Nephron progenitor cell (in vitro differentiated cells): ENCODE results near the gene TPX2.

Source experiments
- DNase-seq: peaks from one replicate; pipeline ENCODE4 v3.0.0; 2021
- H3K27ac Mint-ChIP-seq: 2 replicates; pipeline ENCODE4 v1.8.0; 2021; ENCODE audit warnings: mild to moderate bottlenecking, moderate library complexity, mixed read lengths
- H3K27me3 Mint-ChIP-seq: 2 replicates; pipeline ENCODE4 v1.8.0; 2021; ENCODE audit warnings: mild to moderate bottlenecking, low read depth, mixed read lengths; ENCODE audit not compliant: poor library complexity
- H3K36me3 Mint-ChIP-seq: 2 replicates; pipeline ENCODE4 v1.8.0; 2021; ENCODE audit warnings: low read depth, mixed read lengths
- H3K4me1 Mint-ChIP-seq: 2 replicates; pipeline ENCODE4 v1.8.0; 2021; ENCODE audit warnings: mixed read lengths
- H3K4me3 Mint-ChIP-seq: 2 replicates; pipeline ENCODE4 v1.8.0; 2021; ENCODE audit warnings: mild to moderate bottlenecking, moderate library complexity, mixed read lengths
- H3K9me3 Mint-ChIP-seq: 2 replicates; pipeline ENCODE4 v1.8.0; 2021; ENCODE audit warnings: mild to moderate bottlenecking, moderate library complexity, mixed read lengths
- TF ChIP-seq, protein P1 (sequence below): fragments of 200-600 bp; sonication (generic); IDR thresholded peaks from 2 replicates; pipeline ENCODE4 v1.5.0; 2021; ENCODE audit warnings: antibody characterized with exemption

The TPX2 gene

GRCh38 chr20:31705598-31706597, 33.2 kb upstream of the TPX2 start:
- TF ChIP-seq, protein P1, sequence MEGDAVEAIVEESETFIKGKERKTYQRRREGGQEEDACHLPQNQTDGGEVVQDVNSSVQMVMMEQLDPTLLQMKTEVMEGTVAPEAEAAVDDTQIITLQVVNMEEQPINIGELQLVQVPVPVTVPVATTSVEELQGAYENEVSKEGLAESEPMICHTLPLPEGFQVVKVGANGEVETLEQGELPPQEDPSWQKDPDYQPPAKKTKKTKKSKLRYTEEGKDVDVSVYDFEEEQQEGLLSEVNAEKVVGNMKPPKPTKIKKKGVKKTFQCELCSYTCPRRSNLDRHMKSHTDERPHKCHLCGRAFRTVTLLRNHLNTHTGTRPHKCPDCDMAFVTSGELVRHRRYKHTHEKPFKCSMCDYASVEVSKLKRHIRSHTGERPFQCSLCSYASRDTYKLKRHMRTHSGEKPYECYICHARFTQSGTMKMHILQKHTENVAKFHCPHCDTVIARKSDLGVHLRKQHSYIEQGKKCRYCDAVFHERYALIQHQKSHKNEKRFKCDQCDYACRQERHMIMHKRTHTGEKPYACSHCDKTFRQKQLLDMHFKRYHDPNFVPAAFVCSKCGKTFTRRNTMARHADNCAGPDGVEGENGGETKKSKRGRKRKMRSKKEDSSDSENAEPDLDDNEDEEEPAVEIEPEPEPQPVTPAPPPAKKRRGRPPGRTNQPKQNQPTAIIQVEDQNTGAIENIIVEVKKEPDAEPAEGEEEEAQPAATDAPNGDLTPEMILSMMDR = no peak
- no peak for DNase-seq
- H3K4me1 Mint-ChIP-seq = no peaks in the 10 kb centered on the region
- no peaks in the 10 kb centered on the region for H3K27me3 Mint-ChIP-seq
- H3K27ac Mint-ChIP-seq = no peak overlapping the region
- H3K4me3 Mint-ChIP-seq = no peak overlapping the region
- H3K9me3 Mint-ChIP-seq = no peaks in the 10 kb centered on the region
- peaks cover 38% of the 10 kb centered on the region for H3K36me3 Mint-ChIP-seq

DNA sequence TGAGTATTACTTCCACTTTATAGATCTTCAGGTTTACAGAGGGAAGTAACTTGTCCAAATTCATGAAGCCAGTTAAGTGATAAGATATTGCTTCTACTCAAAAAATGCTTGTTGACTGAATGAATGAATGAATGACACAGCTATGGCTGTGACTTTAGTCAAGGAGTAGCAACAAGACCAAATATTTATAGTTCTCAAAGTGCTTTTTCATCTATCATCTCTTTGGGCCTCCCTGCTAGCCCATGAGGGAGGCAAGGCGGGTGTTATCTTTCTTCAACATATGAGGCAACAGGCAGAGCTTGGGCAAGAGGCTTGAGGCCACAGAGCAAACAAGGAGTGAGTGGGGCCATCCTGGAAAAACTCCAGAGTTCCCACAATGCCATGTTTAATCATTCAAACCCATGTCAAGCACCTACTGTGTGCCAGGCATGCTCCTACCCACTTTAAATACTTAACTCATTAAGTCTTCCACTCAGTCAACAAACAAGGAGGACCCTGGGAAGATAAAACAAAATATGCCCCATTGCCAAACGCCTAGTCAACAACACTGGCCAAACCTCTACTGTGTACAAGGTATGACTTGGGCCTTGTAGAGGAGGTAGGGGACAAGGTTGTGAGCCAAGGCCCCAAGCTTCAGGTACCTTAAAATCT, 32.4 kb upstream of the TPX2 start:
- H3K36me3 Mint-ChIP-seq = peaks cover 32% of the 10 kb centered on the region
- no peaks in the 10 kb centered on the region for H3K27me3 Mint-ChIP-seq
- no peaks in the 10 kb centered on the region for H3K9me3 Mint-ChIP-seq
- no peak for DNase-seq
- TF ChIP-seq, protein P1 = no peak
- no peak overlapping the region for H3K27ac Mint-ChIP-seq
- H3K4me1 Mint-ChIP-seq = peaks cover under 1% of the 10 kb centered on the region
- no peak overlapping the region for H3K4me3 Mint-ChIP-seq

- H3K9me3 Mint-ChIP-seq = no peaks in the 10 kb centered on the region
- DNase-seq = no peak
- H3K27ac Mint-ChIP-seq = no peak overlapping the region
- no peaks in the 10 kb centered on the region for H3K27me3 Mint-ChIP-seq
- peaks cover 6% of the 10 kb centered on the region for H3K4me1 Mint-ChIP-seq
- H3K4me3 Mint-ChIP-seq = no peak overlapping the region
- TF ChIP-seq, protein P1 = no peak
- H3K36me3 Mint-ChIP-seq = peaks cover 27% of the 10 kb centered on the region
Observed at GRCh38 chr20:31707258-31707615, 31.9 kb upstream of the TPX2 start.

DNA sequence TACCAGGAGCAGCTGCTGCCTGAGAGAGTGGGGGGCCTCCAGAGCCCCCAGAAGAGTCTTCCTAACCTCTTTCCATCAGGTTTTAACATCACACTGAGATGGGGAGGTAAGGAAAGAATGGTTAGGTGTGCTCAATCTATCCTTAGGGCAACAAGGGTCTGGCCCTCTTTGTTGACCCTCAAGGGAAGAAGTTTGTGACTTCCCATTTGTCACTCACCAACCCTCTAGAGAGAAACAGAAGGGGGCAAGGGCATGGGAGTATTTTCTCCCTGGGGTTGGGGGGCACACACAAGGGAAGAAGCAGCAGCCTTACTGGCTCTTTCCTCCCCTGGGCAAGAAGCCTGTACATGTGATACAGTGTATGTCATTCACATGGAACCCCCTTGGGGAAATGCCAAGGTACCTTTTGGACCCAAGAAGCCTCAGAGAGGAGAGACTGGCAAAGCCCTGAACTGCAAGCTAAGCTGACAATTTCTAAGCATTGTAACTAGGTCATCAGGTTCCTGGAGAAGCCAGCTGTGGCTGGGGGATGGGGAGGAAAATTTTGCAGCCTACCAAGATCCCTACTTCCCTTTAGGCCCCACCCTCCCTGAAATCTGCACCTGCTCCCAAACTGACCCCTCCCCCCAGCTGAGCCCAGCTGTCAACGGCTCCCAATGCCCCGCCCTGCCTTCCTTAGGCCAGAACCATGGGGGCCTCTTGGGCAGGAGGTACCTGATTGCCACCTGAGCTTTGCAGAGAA, 30.9 kb upstream of the TPX2 start:
- H3K4me1 Mint-ChIP-seq = peaks cover 15% of the 10 kb centered on the region
- H3K27ac Mint-ChIP-seq = peak overlapping the region; percentile 79
- H3K36me3 Mint-ChIP-seq = peaks cover 31% of the 10 kb centered on the region
- TF ChIP-seq, protein P1 = no peak
- no peak for DNase-seq
- H3K27me3 Mint-ChIP-seq = no peaks in the 10 kb centered on the region
- H3K4me3 Mint-ChIP-seq = no peak overlapping the region
- no peaks in the 10 kb centered on the region for H3K9me3 Mint-ChIP-seq

DNA sequence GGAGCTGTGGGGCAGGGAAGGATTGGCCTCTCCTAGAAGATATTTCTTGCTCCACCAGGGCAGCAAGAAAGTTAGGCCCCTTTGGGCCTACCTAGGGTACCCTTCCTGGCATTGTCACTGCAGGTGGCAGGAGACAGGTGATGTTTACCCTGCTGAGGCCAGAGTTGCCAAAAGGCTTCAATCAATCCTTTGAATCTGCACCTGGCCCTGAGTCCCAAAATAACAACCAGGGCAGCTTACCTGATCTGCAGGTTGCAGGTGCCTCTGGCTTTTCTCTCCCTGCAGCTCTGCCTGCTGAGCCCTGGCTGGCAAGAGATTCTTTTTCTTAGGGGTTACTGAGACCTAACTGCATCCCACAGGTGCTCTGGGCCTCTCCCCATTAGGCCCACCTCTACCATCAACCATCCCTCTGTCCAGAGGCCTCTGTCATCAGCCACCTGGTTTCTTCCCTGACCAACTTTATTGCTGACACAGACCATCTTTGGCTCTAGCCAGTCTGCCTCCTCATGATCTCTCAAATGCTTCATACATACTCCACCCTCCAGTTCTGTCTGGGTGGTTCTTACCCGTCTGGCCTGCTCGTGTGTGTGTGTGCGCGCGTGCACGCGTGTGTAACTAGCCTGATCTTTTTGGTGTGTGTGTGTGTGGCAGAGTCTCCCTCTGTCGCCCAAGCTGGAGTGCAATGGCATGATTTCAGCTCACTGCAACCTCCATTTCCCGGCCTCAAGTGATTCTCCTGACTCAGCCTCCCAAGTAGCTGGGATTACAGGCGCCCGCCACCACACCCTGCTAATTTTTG, 30.2 kb upstream of the TPX2 start:
- Mint-ChIP-seq H3K4me3 (no peak overlapping the region), H3K9me3 (no peaks in the 10 kb centered on the region), H3K27me3 (no peaks in the 10 kb centered on the region), H3K4me1 (peaks cover 19% of the 10 kb centered on the region), H3K36me3 (peaks cover 36% of the 10 kb centered on the region), H3K27ac (peak overlapping the region; percentile 46)
- no peak for DNase-seq
- TF ChIP-seq, protein P1 = no peak
